RWPE1 (cell line): ENCODE measurements around the gene HMCES.
"Not testable (repeated sequence)": the region's sequence is repeated elsewhere in the genome, so short reads cannot be mapped to it uniquely, and the experiment has no call there.

ENCODE experiments used
- CTCF ChIA-PET: fragments of 350-600 bp; sonication (Branson Sonifier 250); formaldehyde crosslinking; extraction: SDS; loops from one replicate; lab custom pipeline; 2021; lab: Yijun Ruan, JAX
- POLR2A ChIA-PET: fragments of 400-600 bp; formaldehyde crosslinking; extraction: SDS; loops from one replicate; lab custom pipeline; 2020; ENCODE audit warnings: antibody characterized with exemption; ENCODE audit not compliant: low non-redundant PET; lab: Yijun Ruan, JAX
- DNase-seq: peaks from one replicate; pipeline ENCODE4 v3.0.0; 2012; ENCODE audit warnings: low spot score
- H3K27ac ChIP-seq: fragments of 450-650 bp; 2 replicates; pipeline ENCODE4 v1.5.1; 2017
- CTCF ChIP-seq: fragments of 450-650 bp; conservative IDR thresholded peaks from 2 replicates; pipeline ENCODE4 v1.5.1; 2017; ENCODE audit warnings: low read depth, mild to moderate bottlenecking

The HMCES gene

GRCh38 chr3:129263161-129263910 lies 15.3 kb upstream of the HMCES start:
- no peak for DNase-seq
- peak overlapping the region; percentile 30 for H3K27ac ChIP-seq
- ChIA-PET CTCF (interaction anchor here (0.7 kb wide), 1 partner anchor 125 kb away, joined by 5 read pairs; no protein-coding TSS in a partner anchor), POLR2A (no interaction called here)
- no peak for TF ChIP-seq CTCF

GRCh38 chr3:129264994-129265393 lies 13.7 kb upstream of the HMCES start:
- peak overlapping the region; percentile 48 for H3K27ac ChIP-seq
- POLR2A ChIA-PET, DNase-seq: not testable (repeated sequence)
- CTCF ChIA-PET = interaction anchor here (0.6 kb wide), 1 partner anchor 9 kb away, joined by 3 read pairs; no protein-coding TSS in a partner anchor

GRCh38 chr3:129266651-129267050 lies 12.0 kb upstream of the HMCES start:
- no peak overlapping the region for H3K27ac ChIP-seq
- no peak for DNase-seq
- CTCF ChIA-PET = interaction anchor here (0.6 kb wide), 1 partner anchor 15 kb away, joined by 3 read pairs; no protein-coding TSS in a partner anchor
- no peak for TF ChIP-seq CTCF
- POLR2A ChIA-PET = no interaction called here

GRCh38 chr3:129268396-129268795 lies 10.3 kb upstream of the HMCES start:
- ChIA-PET CTCF (interaction anchor here (1.2 kb wide), 1 partner anchor 422 kb away, joined by 4 read pairs; no protein-coding TSS in a partner anchor), POLR2A (no interaction called here)
- no peak for DNase-seq
- no peak overlapping the region for H3K27ac ChIP-seq
- TF ChIP-seq CTCF = no peak

DNA sequence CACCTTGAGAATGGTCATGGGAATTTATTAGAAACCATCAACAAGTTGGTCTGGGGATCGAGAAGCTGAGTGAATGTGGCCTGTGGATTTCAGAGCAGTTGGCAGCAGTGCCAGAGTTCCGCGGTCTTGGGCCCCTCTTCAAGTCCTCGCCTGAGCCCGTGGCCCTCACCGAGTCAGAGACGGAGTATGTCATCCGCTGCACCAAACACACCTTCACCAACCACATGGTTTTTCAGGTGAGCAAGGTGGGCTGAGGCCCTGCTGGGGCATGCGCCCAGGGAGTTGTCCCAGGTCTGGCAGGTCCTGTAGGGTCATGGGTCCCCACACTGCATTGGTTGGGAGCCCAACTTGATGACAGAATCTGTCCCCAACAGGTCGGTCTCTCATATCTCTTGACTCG lies 7.0 kb upstream of the HMCES start:
- TF ChIP-seq CTCF = no peak
- H3K27ac ChIP-seq = peak overlapping the region; percentile 11; the same call in 1 of the 2 replicates
- ChIA-PET POLR2A (no interaction called here), CTCF (no interaction called here)
- no peak for DNase-seq

GRCh38 chr3:129276385-129276784 lies 2.3 kb upstream of the HMCES start:
- no peak for TF ChIP-seq CTCF
- no peak for DNase-seq
- ChIA-PET CTCF (no interaction called here), POLR2A (no interaction called here)
- H3K27ac ChIP-seq = peak overlapping the region; percentile 37

- ChIA-PET CTCF (no interaction called here), POLR2A (no interaction called here)
- no peak for DNase-seq
- no peak for TF ChIP-seq CTCF
- H3K27ac ChIP-seq = peak overlapping the region; percentile 93
Observed at GRCh38 chr3:129277829-129278271, 820 bp upstream of the HMCES start.
